CD4-positive, alpha-beta T cell treated with Interleukin-17A for 1 hour (primary cell): ENCODE measurements around the gene DYSF.
"Not testable (repeated sequence)": the region's sequence is repeated elsewhere in the genome, so short reads cannot be mapped to it uniquely, and the experiment has no call there.

Source experiments
- DNase-seq: peaks from one replicate; pipeline ENCODE4 v3.0.0-alpha.2; 2020

Gene DYSF

GRCh38 chr2:71620116-71620515 is 166.8 kb downstream of the DYSF start:
- no peak for DNase-seq

- no peak for DNase-seq
Observed at GRCh38 chr2:71620851-71621251, 167.5 kb downstream of the DYSF start.

GRCh38 chr2:71629273-71629672 is 175.9 kb downstream of the DYSF start:
- DNase-seq, result no peak

GRCh38 chr2:71629771-71630453 is 176.6 kb downstream of the DYSF start:
- DNase-seq, result no peak

GRCh38 chr2:71630454-71631328 is 177.3 kb downstream of the DYSF start:
- no peak for DNase-seq

- no peak for DNase-seq
Observed at GRCh38 chr2:71631411-71631931, 178.1 kb downstream of the DYSF start.

GRCh38 chr2:71633086-71633485 is 179.7 kb downstream of the DYSF start:
- no peak for DNase-seq

GRCh38 chr2:71634567-71634966 is 181.2 kb downstream of the DYSF start:
- DNase-seq, result no peak

- DNase-seq, result no peak
Observed at GRCh38 chr2:71635798-71636197, 182.4 kb downstream of the DYSF start.

GRCh38 chr2:71637168-71637567 is 183.8 kb downstream of the DYSF start:
- no peak for DNase-seq

GRCh38 chr2:71637736-71638135 is 184.4 kb downstream of the DYSF start:
- no peak for DNase-seq

- DNase-seq, result no peak
Observed at GRCh38 chr2:71639735-71640134, 186.4 kb downstream of the DYSF start.

- DNase-seq, result no peak
Observed at GRCh38 chr2:71640489-71640888, 187.1 kb downstream of the DYSF start.

GRCh38 chr2:71643674-71644357 is 190.5 kb downstream of the DYSF start:
- no peak for DNase-seq

- DNase-seq, result no peak
Observed at GRCh38 chr2:71646028-71646427, 192.7 kb downstream of the DYSF start.

GRCh38 chr2:71647356-71647755 is 194.0 kb downstream of the DYSF start:
- DNase-seq, result no peak

- DNase-seq, result no peak
Observed at GRCh38 chr2:71655498-71655897, 202.1 kb downstream of the DYSF start.

- not testable (repeated sequence) for DNase-seq
Observed at GRCh38 chr2:71658256-71658655, 204.9 kb downstream of the DYSF start.

- no peak for DNase-seq
Observed at GRCh38 chr2:71658771-71659170, 205.4 kb downstream of the DYSF start.

- no peak for DNase-seq
Observed at GRCh38 chr2:71659868-71660518, 206.6 kb downstream of the DYSF start.

- DNase-seq, result no peak
Observed at GRCh38 chr2:71661782-71662181, 208.4 kb downstream of the DYSF start.

GRCh38 chr2:71662665-71663394 is 209.5 kb downstream of the DYSF start:
- no peak for DNase-seq
